COLO668 (cell line): ENCODE measurements around the gene STYXL1.
A peak's percentile ranks its signal among the peaks of the same experiment; 100 is the strongest.

Source experiments
- DNase-seq: peaks from one replicate; lab custom pipeline; 2025; ENCODE audit not compliant: unreplicated experiment; lab: John Stamatoyannopoulos, UW

The STYXL1 gene

DNA sequence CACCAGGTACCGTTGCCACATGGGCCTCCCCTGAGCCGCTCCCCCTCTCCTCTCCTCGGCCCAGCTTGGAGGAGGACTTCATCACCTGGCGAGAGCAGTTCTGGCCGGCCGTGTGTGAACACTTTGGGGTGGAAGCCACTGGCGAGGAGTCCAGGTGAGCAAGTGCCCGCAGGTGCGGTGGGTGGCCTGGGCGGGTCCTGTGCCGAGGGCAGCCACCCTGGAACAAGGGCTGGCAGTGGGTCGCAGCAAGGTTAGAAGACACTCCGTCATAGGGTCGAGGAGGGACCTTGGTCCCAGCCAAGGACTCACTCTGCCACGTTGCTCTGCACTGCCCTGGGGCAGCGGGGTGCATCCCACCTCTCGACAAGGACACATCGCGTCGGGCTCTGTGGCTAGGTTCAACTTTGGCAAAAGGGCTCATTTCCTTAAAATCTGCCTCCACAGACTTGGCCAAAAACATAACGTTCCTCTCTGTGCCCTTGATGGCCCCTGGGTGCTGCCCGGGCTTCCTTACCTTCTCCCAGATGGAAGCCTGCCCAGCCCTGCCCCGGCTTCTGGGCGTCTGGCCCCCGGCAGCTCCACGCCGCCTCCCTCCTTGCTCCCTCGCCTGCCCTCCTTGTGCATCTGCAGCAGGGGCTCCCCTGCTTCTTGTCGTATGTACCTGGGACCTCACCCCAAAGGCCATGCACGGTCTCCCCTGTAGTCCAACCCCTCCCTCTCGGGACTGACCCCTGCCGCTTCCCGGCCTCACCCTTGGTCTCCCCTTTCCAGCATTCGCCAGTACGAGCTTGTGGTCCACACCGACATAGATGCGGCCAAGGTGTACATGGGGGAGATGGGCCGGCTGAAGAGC, 66.1 kb downstream of the STYXL1 start:
- no peak for DNase-seq

DNA sequence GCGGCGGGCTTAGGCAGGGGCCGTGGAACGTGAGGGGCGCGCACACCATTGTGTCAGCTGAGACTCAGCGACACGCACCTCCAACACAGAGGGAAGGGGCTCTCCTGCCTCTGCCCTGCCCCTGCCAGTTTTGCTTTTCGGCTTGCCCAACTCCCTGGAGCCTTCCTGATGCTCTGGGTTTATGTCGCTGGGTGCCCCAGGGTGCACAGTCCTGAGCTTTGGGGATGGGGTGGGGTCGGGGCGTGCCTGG, 66.7 kb downstream of the STYXL1 start:
- DNase-seq = no peak

DNA sequence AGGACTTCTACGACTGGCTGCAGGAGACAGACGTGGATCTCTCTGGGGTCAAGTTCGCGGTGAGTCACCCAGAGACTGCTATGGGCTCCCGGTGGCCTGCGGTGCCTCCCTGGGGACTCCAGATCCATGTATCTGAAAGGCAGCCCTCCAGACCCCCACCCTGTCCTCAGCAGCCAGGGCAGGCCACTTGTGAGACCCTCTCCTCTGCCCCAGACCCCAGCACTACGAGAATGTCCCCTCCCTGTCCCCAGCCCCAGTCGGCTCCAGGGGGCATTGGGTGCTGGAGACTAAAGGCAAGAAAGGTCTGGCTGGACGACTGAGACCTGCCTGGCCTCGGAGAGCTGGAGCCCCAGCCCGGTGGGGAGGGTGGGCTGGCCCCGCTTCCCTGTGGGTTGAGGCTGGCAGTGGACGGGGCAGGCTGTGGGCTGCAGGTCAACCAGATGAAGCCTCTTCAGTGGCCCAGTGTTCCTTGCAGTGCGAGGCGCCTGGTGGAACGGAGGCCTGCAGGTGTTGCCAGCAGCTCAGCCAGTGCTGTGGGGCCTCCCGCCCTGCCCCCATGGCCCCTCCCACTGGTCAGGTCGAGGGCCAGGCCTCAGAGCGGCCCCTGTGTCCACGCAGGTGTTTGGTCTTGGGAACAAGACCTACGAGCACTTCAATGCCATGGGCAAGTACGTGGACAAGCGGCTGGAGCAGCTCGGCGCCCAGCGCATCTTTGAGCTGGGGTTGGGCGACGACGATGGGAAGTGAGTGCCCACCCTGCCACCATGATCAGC, 67.2 kb downstream of the STYXL1 start:
- DNase-seq = no peak

DNA sequence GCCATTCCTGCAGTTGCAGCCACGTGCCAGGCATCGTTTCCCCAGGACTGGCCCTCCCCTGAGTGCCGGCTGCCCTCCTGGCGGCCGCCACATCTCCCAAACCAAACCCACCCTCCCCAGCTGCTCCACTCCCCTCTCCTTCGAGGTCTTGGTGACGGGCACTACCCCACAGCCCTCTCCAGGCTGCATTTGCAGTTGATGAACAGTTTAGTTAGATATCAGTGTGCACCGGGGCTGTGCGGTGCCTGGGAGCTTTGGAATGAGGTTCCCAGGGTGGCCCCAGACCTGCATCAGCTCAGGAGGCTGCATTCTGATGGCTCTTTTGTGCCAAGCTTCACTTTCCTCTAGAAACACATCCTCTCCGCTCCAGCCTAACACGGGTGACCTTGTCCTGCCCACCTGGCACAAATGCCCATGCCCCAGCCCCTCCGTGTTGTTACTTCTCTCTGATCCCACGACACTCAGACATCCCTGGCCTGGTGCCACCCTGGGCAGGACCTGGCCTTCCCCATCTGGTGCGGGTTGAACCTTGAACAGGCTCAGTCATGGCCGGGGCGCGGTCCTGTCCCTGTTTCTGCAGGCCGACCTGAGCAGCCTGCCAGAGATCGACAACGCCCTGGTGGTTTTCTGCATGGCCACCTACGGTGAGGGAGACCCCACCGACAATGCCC, 67.9 kb downstream of the STYXL1 start:
- DNase-seq = no peak

DNA sequence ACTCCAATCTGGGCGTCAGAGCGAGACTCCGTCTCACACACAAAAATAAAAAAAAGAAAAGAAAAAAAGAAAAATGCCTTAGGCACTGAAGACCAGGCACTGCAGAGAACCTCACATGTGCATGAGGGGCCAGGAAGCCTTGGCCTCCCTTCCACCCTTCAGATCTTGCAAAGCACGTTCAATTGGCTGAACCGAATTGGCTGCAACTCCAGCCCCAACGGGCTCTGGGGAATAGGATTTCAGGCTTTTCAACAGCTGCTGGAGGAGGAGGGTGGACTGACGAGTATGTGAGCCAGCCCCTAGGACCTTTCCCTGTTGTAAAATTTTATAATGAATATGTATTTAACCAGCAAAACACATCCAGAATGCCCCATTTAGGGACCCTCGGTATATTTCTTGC, 70.1 kb downstream of the STYXL1 start:
- DNase-seq = no peak

DNA sequence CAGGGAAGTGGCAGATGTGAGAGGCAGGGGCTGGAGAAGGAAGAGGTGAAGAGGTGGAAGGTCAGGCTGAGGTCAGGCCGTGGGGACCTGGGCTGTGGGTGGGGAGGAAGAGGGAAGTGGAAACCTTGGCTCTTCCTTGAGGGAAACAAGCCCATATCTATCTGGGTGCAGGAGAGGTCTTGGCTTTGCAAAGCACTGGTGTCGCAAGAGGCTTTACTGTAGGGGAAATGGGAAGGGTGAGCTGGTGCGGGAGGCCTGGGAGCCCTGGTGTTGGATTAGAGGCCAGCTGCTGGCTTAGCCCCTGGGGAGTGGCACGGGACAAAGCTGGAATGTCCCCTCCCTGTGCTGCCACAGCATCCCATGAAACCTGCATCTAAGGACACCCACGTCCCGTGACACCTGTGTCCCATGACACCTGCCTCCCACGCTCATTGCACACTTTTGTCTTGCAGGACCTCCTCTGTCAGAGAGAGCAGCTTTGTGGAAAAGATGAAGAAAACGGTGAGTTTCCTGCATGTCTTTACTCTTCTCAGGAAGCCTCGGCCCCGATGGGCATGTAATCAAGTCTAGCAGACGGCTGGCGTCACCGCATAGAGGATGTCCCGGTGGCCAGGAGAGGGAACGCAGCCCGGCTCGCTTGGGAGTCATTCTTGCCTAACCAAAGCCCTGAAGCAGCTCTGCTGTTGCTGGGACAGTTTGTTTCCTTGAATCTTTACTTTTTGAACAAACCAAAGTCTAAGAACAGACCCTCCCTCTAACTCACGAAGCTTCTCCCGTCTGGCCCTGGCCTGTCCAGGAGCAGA, 75.6 kb downstream of the STYXL1 start:
- peak; percentile 9 for DNase-seq

DNA sequence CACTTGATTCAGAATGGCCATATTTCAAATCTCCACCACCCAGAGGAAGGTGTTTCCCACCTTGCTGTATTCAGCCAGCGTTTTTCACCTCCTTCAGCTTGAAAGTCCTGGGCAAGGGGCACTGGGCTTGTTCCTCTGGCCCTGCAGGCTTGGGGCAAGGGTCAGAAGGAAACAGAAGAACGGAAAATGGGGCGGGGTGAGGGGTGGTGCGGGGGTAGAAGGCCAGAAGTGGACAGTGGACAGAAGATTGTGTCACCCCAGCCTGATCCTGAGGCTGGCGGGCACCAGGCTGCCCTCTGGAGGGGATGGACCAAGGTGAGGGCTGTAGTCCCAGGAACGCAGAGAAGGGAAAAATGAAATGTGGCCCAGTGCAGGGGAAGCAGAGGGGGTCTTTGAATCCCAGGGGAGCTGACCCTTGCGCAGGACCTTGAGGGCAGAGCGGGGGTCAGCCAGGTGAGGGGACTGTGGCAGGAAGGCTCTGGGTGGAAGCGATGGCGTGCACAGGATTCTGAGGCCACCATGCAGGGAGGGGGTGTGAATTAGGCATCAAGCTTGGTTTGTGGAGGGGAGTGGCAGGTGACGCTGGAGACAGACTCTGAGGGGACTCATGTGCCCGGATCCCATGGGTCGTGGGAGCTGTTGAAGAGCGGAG, 76.4 kb downstream of the STYXL1 start:
- DNase-seq = no peak

DNA sequence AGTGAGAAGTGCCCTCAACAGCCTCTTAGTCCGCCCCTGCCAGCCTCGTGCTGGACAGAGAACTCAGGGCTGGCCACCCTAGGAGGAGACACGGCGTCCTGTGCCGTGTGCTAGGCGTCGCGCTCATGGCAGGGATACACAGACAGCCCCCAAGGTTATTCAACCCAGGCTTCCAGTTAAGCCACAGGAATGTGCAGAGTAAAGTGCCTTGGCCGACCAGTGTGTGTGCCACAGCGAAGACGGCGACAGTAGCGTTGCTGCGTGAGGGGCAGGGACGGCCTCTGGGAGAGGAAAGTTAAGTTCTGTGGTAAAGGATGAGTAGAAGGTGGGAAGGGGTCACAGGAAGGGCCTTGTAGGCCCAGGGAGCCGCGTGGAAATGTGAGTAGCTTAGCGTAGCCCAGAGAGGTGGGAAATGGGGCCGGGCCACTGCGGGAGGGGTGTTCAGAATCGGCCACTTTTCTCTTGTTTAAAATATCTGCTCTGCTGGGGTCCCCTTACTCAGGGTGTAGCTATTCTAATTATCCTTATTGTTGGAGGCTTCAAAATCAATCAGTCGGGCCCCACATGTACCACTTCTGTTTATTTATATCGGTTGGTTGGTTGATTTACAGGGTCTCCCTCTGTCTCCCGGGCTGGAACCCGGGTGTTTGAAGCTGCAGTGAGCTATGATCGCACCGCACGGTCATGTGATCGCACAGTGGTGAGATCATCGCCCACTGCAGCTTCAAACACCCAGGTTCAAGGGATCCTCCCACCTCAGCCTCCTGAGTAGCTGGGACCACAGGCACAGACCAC, 77.9 kb downstream of the STYXL1 start:
- no peak for DNase-seq

DNA sequence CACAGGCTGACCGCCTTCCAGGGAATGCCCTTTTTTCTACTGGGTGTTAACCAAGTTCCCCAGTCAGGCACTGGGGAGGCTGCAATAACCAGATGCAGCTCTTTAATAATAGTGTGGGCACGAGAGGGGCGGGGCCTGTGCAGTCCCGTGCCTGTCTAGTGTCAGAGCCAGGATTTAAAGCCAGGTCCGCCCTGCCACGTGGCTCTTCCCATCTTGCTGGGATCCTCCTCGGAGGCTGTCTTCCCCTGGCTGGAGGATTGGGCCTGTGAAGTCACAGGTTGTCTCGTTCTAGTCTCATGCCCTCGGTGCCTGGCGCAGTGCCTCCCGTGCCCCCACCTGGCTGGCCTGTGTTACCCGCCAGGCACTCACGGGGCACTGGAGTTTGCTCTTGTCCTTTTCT, 78.6 kb downstream of the STYXL1 start:
- DNase-seq = no peak

DNA sequence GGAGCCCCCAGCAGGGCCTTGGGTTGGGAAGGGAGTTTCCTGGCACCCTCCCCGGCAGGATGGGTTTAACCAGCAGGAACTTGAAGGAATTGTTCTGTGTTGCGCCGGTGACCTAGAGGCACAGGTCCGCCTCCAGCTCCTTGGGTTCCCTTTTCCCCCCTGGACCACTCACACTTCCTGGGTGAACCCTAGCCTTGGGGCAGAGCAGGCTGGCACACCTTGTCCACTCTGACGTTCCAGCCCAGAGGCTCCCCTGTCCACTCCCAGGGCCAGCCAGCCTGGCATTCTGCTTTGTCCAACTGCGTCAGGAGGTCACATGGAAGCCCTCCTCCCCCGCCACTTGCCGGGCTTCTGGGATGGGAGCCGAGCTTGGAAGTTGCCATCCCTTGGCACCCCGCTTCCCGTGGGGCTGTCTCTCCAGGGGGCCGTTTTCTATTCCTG, 79.2 kb downstream of the STYXL1 start:
- DNase-seq = no peak

DNA sequence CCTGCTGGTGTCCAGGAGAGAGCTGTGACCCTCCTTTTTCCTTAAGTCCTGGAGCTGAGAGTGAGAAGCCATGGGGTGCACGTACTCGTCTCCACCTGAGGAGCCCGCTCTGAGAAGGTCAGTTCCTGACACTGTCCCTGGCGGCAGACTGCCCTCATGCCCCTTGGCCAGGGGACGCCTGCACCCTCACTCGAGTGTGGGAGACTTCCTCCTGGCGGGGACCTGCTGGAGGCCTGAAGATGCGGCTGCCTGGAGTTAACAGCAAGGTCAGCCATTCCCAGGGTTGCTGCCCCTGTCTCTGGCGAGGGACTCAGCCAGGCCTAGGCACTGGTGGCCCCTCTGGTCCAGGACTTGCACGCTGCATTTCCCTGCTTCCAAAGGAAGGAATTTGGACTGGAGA, 79.8 kb downstream of the STYXL1 start:
- DNase-seq = no peak

DNA sequence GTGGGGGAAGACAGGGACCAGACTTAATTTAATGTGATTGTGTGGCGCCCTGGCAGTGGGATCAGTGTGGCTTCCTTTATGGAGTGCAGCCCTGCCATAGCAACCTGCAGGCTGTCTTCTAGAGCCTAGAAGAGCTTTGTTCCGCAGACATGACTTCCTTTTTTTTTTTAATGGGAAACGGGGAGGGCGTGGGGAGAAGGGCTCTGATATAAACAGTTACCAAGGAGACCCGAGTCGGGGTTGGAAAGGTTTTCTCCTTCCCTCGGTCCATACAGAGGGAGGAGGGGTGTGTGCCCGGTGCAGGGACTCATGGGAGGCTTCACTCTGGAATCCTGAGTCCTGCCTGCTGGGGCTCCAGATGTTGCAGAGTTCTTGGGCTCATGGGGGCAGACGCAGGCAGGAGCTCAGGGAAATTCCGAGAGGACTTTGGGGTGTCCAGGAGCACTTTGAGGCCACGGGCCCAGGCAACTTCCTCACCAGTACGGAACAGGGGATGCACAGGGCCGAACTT, 80.3 kb downstream of the STYXL1 start:
- DNase-seq = no peak

DNA sequence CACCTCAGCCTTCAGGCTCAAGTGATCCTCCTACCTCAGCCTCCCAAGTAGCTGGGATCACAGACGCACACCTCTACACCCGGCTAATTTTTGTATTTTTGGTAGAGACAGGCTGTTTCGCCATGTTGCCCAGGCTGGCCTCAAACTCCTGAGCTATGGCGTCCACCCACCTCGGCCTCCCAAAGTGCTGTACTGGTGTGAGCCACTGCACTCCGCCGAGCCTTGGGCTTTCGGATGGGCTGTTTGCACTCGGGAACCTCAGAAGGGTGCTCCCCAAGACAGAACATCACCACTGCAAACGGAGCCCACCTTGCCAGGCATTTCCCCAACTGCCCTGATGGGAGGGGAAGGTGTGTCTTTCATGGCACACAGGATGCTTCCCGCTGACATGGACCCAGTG, 80.7 kb downstream of the STYXL1 start:
- no peak for DNase-seq

DNA sequence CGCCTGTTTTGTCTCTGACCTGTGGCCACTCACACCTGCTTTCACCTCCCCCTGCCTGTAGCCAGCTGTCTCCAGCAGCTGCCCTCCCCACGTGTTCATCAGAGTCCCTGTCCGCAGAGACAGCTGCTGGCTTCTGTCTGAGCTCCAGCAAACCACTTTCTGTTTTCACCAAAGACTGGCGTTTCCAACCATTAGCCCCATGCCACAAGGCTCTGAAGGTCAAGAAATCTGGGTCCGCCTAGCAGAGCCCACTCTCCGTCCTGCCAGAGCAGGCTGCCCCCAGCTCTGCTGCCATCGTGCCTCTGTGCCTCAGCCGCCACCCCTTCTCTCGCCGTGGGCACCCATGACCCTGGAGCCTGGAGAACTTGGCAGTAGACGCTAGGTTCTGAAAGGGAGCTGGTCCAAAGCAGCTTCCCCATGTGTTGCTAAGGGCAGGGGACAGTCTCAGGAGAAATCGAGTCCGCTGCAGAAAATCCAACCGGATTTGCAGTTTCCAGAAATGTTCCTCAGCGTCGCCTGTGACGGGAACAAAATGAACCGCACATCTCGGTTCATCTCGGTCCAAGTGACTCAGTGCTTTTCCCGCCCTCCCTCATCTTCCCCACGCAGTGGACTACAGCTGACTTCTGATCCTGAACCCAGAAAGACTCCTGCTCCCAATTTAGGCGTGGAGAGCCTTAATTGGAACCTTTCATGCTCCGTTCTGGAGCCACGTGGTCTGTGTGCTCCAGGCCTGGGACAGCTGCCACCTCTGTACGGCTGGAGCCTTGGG, 81.4 kb downstream of the STYXL1 start:
- peak; percentile 86 for DNase-seq

DNA sequence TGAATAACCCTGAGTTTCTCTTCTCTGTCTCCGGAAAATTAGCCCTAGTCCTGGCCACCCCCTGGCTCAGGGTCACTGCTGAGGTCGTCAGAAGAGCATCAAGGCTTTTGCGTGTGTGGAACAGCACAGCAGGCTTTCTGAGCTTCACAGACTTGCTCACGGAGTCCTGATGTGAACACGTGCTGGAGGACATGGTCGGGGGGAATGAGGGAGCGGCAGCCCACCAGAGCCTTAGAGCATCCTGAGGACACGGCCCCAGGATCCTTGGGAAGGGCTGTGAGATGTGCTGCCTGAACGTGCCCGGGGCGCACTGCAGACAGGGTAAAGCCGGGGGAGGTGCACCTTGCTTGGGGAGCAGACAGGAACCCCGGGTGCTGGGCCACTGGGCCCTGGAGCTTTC, 82.2 kb downstream of the STYXL1 start:
- peak; percentile 68 for DNase-seq

DNA sequence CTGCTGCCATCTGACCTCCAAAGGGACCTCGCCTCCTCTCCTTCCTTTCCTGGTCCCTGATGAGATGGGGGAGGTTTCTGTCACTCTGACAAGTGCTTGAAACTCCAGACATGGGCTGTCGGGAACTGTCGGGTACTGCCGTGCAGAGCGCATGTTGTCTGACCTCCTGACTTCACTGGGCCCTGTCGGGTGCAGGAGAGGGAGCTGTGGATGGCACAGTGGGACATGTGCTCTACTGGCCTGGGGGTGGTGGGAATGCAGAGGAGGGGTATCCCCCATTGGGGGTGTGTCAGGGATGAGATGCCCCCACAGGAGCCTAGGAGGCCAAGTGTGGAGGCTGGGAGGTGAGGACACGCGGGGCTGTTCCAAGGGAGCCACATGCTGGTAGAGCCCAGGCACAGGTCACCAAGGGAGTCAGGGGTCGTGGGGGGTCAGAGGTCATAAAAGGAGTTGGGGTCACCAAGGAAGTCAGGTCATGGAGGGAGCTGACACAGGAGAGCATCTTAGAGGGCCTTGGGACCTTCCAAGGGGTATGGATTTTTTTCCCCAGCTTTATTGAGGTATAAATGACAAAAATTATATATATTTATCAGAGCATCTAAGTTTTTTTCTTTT, 84.3 kb downstream of the STYXL1 start:
- DNase-seq = no peak

DNA sequence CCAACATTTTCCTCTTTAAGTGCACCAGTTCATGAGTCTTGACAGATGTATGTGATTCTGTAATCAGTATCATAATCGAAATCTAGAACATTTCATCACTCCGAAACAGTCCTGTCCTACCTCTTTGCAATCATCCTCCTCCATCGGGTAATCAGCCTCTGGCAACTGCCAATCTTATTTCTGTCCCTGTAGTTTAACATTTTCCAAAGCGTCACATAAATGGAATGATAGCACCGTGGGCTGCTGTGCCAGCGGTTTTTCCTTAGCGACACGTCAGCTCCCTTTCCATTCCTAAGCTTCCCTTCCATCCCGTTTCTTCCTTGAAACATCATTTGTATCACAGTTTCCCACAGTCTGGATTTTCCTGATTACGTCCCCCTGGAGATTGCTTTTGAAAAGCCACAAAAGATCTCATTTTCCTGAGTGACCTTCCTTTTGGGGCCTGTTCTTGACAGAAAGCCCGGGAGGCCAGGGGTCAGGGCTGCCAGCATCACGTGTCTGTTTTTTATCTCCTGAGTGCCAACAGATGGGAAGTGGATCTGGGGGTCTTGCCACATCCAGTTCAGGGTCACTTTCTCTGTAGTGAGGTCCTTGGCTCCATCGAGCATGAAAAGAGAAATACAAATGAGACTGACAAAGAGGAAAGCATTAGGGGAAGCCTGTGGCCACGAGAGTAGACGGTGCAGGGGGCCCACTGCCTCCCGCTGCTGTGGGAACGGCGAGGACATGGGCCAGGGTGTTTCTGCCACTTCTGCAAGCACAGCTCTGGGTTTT, 85.0 kb downstream of the STYXL1 start:
- DNase-seq = no peak

DNA sequence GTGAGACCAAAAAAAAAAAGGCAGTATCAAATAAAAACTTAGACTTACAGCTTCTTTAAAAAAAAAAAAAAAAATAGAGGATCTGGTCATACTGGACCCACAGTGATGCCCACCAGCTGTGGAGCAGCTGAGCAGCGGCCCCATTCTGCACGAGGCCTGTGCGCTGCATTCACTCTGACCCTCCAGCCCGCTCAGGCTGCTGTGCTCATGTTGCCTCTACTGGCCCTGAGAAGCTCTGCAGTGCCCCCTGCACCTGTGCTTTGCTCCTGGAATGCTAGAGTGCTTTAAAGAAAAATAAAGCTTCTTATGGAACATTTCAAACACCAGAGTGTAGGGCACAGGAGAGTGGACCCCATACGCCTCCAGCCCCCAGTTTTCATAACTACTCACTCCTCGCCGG, 86.6 kb downstream of the STYXL1 start:
- DNase-seq = no peak
